HG02938 (cell line): ENCODE data around the gene EVA1A.

ENCODE experiments used
- ATAC-seq: cut with Tn5 transposase; IDR thresholded peaks from one replicate; pipeline ENCODE4 v1.9.1; 2021; ENCODE audit warnings: mild to moderate bottlenecking, moderate library complexity; ENCODE audit not compliant: unreplicated experiment

EVA1A gene

GRCh38 chr2:75545922-75546321, 14.8 kb downstream of the EVA1A start:
- no peak for ATAC-seq

- ATAC-seq, result no peak
Observed at GRCh38 chr2:75545387-75545786, 15.4 kb downstream of the EVA1A start.

DNA sequence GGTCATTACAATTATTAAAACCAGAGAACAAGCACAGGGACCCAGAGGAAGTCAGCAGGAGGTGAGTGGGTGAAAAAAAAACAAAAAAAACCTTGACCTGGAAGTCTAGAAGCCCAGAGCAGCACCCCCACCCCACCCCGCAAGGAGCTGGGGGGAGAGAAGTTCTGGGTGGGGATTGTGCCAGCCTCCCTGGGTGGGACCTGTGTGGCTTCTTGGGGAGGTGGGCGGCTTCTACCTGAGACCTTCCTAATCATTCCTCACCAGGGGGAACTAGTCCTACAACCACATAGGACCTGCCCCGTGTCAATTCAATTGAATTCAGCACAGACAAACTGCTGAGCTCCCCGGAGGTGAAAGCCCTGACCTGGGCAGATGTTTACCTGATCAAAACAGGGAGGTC, 17.3 kb downstream of the EVA1A start:
- ATAC-seq, result no peak

- no peak for ATAC-seq
Observed at GRCh38 chr2:75541430-75541829, 19.3 kb downstream of the EVA1A start.

GRCh38 chr2:75540994-75541393, 19.7 kb downstream of the EVA1A start:
- no peak for ATAC-seq

- no peak for ATAC-seq
Observed at GRCh38 chr2:75539955-75540716, 20.6 kb downstream of the EVA1A start.

- ATAC-seq, result no peak
Observed at GRCh38 chr2:75538521-75539490, 21.9 kb downstream of the EVA1A start.

DNA sequence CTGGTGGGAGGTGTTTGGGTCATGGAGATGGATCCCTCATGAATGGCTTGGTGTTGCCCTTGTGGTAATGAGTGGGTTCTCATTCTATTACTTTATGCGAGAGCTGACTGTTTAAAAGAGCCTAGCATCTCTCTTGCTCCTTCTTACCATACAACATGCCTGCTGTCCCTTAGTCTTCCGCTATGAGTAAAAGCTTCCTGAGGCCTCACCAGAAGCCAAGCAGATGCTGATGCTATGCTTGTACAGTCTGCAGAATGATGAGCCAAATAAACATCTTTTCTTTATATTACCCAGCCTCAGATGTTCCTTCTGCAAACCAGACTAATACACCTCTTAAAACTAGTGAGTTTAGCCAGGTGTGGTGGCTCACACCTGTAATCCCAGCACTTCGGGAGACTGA, 23.1 kb downstream of the EVA1A start:
- ATAC-seq, result no peak

GRCh38 chr2:75533135-75533534, 27.6 kb downstream of the EVA1A start:
- no peak for ATAC-seq

DNA sequence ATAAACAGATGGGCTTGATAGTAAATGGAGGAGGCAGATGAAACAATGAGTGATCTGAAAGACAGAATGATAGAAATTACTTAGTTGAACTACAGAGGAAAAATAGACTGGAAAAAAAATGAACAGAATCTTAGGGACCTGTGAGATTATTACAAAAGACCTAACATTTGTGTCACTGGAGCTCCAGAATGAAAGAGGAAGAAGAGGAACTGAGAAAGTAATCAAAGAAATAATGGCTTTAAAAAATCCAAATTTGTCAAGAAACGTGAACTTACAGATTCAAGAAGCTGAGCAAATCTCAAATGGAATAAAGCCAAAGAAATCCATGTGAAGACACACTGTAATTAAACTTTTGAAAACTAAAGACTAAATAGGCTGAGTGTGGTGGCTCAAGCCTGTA, 28.3 kb downstream of the EVA1A start:
- ATAC-seq, result no peak

- ATAC-seq, result no peak
Observed at GRCh38 chr2:75528221-75528977, 32.3 kb downstream of the EVA1A start.

DNA sequence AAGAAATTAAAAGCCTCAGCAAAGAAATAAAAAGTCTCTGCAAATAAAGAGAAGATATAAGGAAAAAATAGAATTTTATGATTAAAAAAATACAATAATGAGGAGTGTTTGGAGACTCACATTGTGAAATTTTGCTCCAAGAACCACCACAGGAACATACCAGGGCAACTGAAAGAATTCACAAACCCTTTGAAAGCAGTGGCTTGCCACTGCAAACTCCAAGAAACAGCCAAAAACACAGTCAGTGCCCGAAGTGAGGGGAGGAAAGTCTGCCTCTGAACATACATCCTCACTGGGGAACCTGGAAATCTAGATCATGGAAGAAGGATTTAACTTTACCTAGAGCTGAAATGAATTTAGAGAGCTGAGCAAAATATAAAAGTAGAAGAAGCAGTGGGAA, 33.1 kb downstream of the EVA1A start:
- ATAC-seq, result no peak

DNA sequence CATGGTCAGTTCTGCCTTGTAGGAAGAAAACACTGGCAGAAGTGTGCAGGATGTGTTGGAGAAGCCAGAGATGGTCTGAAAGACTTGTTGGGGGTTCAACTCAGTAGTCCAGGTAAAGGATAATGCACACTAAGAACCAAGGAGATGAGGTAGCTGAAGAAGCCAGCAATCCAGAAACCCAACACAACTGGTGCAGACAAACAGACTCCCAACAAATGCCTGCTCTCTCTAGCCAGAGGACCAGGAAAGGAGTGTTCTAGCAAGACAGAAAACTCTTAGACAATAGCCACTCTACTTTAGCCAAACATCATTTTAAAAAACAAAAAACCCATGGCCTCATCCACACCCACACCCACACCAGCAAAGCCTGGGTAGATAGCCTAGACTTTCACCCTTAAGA, 33.9 kb downstream of the EVA1A start:
- ATAC-seq, result no peak

GRCh38 chr2:75525434-75526310, 35.1 kb downstream of the EVA1A start:
- no peak for ATAC-seq

DNA sequence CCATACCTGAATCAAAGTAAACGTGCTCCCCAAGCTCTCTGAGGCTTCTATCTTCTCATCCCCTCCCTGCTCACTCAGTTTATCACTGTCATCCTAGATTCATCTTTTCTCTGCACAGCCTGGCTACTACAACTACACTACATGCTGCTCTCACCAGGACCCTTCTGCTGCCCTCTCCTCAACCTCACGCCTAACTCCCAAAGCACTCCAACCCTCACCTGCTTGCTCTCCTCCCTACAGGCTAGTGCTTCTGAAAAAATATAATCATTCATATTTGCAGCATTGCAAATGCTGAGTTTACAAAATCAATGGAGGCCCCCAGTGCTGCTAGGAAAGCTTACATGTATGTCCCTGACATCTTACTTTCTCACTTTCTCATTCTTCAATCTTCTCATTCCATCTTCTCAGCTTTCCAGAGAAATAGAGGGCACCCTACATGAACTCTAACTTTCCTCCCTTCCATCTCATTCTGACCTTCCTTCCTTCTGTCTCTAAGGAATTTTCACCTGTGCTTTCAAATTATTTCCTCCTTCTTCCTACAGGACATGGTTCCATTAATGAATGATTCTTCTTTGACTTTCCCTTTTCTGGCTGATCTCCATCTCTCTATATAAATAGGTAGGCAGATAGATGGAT, 36.3 kb downstream of the EVA1A start:
- no peak for ATAC-seq

DNA sequence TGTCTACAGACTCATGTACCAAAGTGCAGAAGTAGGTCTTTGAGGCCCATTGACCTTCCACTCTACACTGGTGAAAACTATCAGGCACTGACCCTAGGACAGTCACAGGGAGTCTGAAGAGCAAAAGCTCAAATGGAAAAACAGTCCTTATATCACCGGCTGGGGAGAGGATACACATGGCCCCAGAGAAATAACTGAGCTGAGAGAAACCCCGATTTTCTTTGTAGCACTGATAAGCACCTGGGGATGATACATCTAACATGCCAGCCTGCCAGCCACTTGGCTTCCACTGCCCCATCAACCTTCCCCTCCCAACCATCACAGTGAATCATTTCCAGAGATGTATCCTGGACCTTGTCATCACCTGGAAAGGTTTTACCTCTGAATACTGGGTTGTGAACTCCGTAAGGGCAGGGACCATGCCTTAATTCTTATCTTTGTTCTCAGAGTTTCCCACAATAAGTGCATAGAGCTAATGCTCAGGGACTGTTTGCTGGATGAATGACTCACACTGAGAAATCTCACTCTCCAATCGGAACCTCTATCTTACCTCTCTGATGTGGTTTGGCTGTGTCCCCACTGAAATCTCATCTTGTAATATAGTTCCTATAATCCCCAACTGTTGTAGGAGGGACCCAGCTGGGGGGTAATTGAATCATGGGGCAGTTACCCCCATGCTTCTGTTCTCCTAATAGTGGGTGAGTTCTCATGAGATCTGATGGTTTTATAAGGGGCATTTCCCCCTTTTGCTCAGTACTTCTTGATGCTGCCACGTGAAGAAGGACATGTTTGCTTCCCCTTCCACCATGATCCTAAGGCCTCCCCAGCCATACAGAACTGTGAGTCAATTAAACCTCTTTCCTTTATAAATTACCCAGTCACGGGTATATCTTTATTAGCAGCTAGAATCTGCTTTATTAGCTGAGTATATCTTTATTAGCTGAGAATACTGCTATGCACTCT, 37.1 kb downstream of the EVA1A start:
- no peak for ATAC-seq

DNA sequence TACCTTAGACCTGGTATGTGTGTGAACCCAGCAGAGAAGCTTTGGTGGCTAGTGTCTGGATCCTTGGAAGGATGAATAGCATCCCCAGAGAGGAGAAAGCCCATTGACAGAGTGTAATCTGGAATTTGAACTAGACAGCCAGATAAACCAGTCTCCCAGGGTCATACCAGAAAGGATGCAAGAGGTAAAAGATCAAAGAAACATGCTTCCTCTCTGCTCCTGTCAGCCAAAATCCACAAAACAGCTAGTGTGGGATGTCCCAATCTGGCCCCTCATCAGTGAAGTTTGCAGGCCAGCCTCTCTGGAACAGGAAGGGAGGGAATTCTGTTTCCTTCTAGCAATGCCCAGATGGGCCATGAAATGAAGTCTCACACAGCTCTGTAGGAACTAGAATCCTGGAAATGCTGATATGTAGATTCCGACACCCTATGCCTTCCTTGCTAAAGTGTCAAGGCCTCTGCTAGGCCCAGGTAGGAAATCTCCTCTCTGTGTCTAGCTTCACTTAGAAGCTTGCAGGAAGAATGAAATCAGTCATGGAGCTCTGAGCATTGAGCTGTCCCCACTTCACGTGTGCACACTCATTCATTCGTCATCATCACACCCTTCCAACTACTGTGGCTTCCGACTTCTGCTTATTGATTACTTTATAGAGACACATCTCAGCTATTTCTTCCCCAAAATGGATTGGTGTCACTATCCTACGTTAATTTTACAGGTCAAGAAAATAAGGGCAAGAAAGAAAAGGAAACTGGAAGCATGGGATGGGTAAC, 38.0 kb downstream of the EVA1A start:
- no peak for ATAC-seq
